ENCODE measurements around the gene ITIH1. TPM values are rescaled to one million over a fixed set of nuclear protein-coding genes. Genes with fewer than 3 reads are reported as not detected.

The ITIH1 gene
- polyA plus RNA-seq, 1 donor from 2014 or later = not detected

DNA sequence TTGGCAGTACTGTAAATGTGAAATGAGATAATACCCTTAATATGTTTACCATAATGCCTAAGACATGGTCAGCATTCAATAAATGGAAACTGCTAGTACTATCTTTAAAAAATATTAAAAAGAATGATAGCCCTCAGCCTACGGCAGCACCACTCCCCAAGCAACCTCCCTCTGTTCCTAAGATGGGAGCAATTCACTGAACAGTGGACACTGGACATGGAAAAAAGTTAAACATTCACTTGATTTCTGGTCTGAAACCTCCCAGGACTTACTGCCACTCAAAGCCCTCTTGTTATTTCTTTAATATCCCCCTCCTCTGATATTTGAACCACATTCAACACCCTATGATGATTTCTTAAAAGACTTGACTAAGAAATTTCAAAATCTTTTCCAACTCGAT lies 33.7 kb upstream of the ITIH1 start:
- no peaks in the 10 kb centered on the region for H3K9me3 ChIP-seq (ENCODE audit: low read length)
- no peaks in the 10 kb centered on the region for H3F3A ChIP-seq (ENCODE audit: insufficient read depth, low read length, poor library complexity, severe bottlenecking)
- TF ChIP-seq TAF1 (IDR thresholded peaks at IDR 0.05; ENCODE audit: low read depth) (no peak), MXI1 (conservative IDR thresholded peaks at IDR 0.05; ENCODE audit: poor library complexity, severe bottlenecking) (no peak), RAD21 (conservative IDR thresholded peaks at IDR 0.05) (no peak)
- TF ChIP-seq, protein P1, sequence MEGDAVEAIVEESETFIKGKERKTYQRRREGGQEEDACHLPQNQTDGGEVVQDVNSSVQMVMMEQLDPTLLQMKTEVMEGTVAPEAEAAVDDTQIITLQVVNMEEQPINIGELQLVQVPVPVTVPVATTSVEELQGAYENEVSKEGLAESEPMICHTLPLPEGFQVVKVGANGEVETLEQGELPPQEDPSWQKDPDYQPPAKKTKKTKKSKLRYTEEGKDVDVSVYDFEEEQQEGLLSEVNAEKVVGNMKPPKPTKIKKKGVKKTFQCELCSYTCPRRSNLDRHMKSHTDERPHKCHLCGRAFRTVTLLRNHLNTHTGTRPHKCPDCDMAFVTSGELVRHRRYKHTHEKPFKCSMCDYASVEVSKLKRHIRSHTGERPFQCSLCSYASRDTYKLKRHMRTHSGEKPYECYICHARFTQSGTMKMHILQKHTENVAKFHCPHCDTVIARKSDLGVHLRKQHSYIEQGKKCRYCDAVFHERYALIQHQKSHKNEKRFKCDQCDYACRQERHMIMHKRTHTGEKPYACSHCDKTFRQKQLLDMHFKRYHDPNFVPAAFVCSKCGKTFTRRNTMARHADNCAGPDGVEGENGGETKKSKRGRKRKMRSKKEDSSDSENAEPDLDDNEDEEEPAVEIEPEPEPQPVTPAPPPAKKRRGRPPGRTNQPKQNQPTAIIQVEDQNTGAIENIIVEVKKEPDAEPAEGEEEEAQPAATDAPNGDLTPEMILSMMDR (IDR thresholded peaks at IDR 0.05; ENCODE audit: poor library complexity, severe bottlenecking) = no peak
- H3K4me2 ChIP-seq (ENCODE audit: low read length) = no peak overlapping the region
- H3K79me2 ChIP-seq (replicated peaks; ENCODE audit: insufficient read depth, low read length) = no peaks in the 10 kb centered on the region
- no peaks in the 10 kb centered on the region for H3K9me2 ChIP-seq (ENCODE audit: insufficient read depth, low read length)
- no peak overlapping the region for H3K4me3 ChIP-seq (ENCODE audit: low read length)
- H3K36me3 ChIP-seq (ENCODE audit: insufficient read depth, low read length) = peaks cover 8% of the 10 kb centered on the region
- H4K20me1 ChIP-seq (ENCODE audit: insufficient read depth) = no peaks in the 10 kb centered on the region
- H2AFZ ChIP-seq (ENCODE audit: low read depth, low read length) = no peak overlapping the region
- no peak overlapping the region for H3K9ac ChIP-seq (ENCODE audit: low read length)
- H3K27ac ChIP-seq (ENCODE audit: low read length) = no peak overlapping the region
- H3K27me3 ChIP-seq (ENCODE audit: insufficient read depth, low read depth, low read length) = no peaks in the 10 kb centered on the region

DNA sequence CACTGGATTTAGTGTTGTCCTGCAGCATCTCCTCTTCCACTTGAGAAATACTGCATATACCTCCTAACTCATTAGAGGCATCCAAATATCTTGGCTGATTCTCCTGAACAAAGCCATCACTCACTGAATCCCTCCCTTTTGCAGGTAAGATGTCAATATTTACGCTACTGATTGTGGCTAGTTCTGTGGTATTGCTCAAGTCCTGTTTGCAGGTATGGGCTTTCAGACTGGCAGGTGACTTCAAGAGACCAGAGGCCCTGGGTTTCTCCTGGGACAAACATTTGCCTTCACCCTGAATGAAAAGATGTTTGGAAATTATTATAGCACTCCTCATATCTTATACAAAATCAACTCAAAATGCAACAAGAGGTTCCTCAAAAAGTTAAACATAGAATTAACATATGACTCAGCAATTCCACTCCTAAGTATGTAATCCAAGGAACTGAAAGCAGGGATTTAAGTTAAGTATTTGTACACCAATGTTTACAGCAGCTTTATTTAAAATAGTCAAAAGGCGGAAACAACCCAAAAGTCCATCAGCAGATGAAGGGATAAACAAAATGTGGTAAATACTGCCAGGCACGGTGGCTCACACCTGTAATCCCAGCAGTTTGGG lies 25.2 kb upstream of the ITIH1 start:
- H3K9me3 ChIP-seq (ENCODE audit: low read length) = no peaks in the 10 kb centered on the region
- no peaks in the 10 kb centered on the region for H3K9me2 ChIP-seq (ENCODE audit: insufficient read depth, low read length)
- no peak overlapping the region for H3K9ac ChIP-seq (ENCODE audit: low read length)
- H3K79me2 ChIP-seq (replicated peaks; ENCODE audit: insufficient read depth, low read length) = no peaks in the 10 kb centered on the region
- H3K4me3 ChIP-seq (ENCODE audit: low read length) = no peak overlapping the region
- H3K27me3 ChIP-seq (ENCODE audit: insufficient read depth, low read depth, low read length) = no peaks in the 10 kb centered on the region
- TF ChIP-seq RAD21 (conservative IDR thresholded peaks at IDR 0.05) = no peak
- TF ChIP-seq TAF1 (IDR thresholded peaks at IDR 0.05; ENCODE audit: low read depth) = no peak
- no peak for TF ChIP-seq EP300 (conservative IDR thresholded peaks at IDR 0.05; ENCODE audit: poor library complexity, severe bottlenecking)
- no peak for TF ChIP-seq MXI1 (conservative IDR thresholded peaks at IDR 0.05; ENCODE audit: poor library complexity, severe bottlenecking)
- TF ChIP-seq EZH2 (IDR thresholded peaks at IDR 0.05; ENCODE audit: borderline replicate concordance, insufficient read depth, low read length, poor library complexity, severe bottlenecking) = no peak
- TF ChIP-seq, protein P2, sequence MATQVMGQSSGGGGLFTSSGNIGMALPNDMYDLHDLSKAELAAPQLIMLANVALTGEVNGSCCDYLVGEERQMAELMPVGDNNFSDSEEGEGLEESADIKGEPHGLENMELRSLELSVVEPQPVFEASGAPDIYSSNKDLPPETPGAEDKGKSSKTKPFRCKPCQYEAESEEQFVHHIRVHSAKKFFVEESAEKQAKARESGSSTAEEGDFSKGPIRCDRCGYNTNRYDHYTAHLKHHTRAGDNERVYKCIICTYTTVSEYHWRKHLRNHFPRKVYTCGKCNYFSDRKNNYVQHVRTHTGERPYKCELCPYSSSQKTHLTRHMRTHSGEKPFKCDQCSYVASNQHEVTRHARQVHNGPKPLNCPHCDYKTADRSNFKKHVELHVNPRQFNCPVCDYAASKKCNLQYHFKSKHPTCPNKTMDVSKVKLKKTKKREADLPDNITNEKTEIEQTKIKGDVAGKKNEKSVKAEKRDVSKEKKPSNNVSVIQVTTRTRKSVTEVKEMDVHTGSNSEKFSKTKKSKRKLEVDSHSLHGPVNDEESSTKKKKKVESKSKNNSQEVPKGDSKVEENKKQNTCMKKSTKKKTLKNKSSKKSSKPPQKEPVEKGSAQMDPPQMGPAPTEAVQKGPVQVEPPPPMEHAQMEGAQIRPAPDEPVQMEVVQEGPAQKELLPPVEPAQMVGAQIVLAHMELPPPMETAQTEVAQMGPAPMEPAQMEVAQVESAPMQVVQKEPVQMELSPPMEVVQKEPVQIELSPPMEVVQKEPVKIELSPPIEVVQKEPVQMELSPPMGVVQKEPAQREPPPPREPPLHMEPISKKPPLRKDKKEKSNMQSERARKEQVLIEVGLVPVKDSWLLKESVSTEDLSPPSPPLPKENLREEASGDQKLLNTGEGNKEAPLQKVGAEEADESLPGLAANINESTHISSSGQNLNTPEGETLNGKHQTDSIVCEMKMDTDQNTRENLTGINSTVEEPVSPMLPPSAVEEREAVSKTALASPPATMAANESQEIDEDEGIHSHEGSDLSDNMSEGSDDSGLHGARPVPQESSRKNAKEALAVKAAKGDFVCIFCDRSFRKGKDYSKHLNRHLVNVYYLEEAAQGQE (IDR thresholded peaks at IDR 0.05; ENCODE audit: borderline replicate concordance) = no peak
- TF ChIP-seq, protein P1 (IDR thresholded peaks at IDR 0.05; ENCODE audit: poor library complexity, severe bottlenecking) = no peak
- TF ChIP-seq POLR2AphosphoS5 (IDR thresholded peaks at IDR 0.05) = no peak
- TF ChIP-seq SMC3 (conservative IDR thresholded peaks at IDR 0.05; ENCODE audit: poor library complexity) = no peak
- H3K4me2 ChIP-seq (ENCODE audit: low read length) = no peak overlapping the region
- H4K20me1 ChIP-seq (ENCODE audit: insufficient read depth) = no peaks in the 10 kb centered on the region
- no peak overlapping the region for H2AFZ ChIP-seq (ENCODE audit: low read depth, low read length)
- no peaks in the 10 kb centered on the region for H3F3A ChIP-seq (ENCODE audit: insufficient read depth, low read length, poor library complexity, severe bottlenecking)
- no peaks in the 10 kb centered on the region for H3K36me3 ChIP-seq (ENCODE audit: insufficient read depth, low read length)
- H3K27ac ChIP-seq (ENCODE audit: low read length) = no peak overlapping the region
